ENCODE results near the gene KCTD1.

- TF ChIP-seq ZNF274 (IDR thresholded peaks at IDR 0.05; ENCODE audit: low read depth, low read length) (no peak), YY1 (IDR thresholded peaks at IDR 0.05; ENCODE audit: insufficient read depth, insufficient read length) (no peak), SUZ12 (IDR thresholded peaks at IDR 0.05; ENCODE audit: extremely low read depth, insufficient read depth, insufficient read length) (no peak)
Observed at GRCh38 chr18:26550998-26551694, 2.8 kb upstream of the KCTD1 start.
